Gastroesophageal sphincter (tissue), 4 donors: ENCODE measurements around the gene GFPT2. TPM values are rescaled to one million over a fixed set of nuclear protein-coding genes. Genes with fewer than 3 reads are reported as not detected.
A peak's percentile ranks its signal among the peaks of the same experiment; 100 is the strongest.

Experiments used
- ATAC-seq: fragments of 150-250 bp; one replicate; pipeline ENCODE4 v1.9.1; 2016; ENCODE audit warnings: mild to moderate bottlenecking, moderate library complexity
- H3K27ac ChIP-seq, 4 donors: fragments of 200-600 bp; sonication (generic) in 3 of 4; 1 replicate in 3 of 4; 2 replicates in 1 of 4; pipeline ENCODE4 v1.5.1; 2016 to 2019
- H3K27me3 ChIP-seq: fragments of 200-600 bp; sonication (generic); one replicate; pipeline ENCODE4 v1.5.1; 2019
- H3K36me3 ChIP-seq, 2 donors: fragments of 200-600 bp; sonication (generic); one replicate each; pipeline ENCODE4 v1.5.1; 2019; ENCODE audit warnings: control low read depth in 1 of 2
- H3K4me1 ChIP-seq, 3 donors: fragments of 200-600 bp; sonication (generic); 1 replicate in 2 of 3; 2 replicates in 1 of 3; pipeline ENCODE4 v1.5.1; 2016 to 2019; ENCODE audit warnings: control low read depth in 2 of 3
- H3K4me3 ChIP-seq, 2 donors: fragments of 200-600 bp; sonication (generic); one replicate each; pipeline ENCODE4 v1.5.1; 2019; ENCODE audit warnings: mild to moderate bottlenecking in 1 of 2, moderate library complexity in 1 of 2
- H3K9me3 ChIP-seq, 3 donors: fragments of 200-600 bp; sonication (generic); one replicate each; pipeline ENCODE4 v1.5.1; 2017 to 2019; ENCODE audit warnings: control low read depth in 2 of 3
- EP300 ChIP-seq: sonication (generic); formaldehyde crosslinking; IDR thresholded peaks from one replicate; pipeline ENCODE4 v1.6.1; 2017; ENCODE audit warnings: antibody characterized with exemption, mild to moderate bottlenecking
- POLR2A ChIP-seq, 2 donors: fragments of 450-650 bp; IDR thresholded peaks; one replicate each; pipeline ENCODE4 v1.6.1; 2017; ENCODE audit warnings: antibody characterized with exemption in 2 of 2, mild to moderate bottlenecking in 2 of 2, moderate library complexity in 1 of 2
- POLR2AphosphoS5 ChIP-seq: sonication (generic); formaldehyde crosslinking; IDR thresholded peaks from one replicate; pipeline ENCODE4 v1.6.1; 2017; ENCODE audit warnings: antibody characterized with exemption
- WGBS, 2 donors: methylation state at CpG; one replicate each; pipeline ENCODE4 v1.1.5; 2018; ENCODE audit warnings: low coverage in 1 of 2; 5-methylcytosine and 5-hydroxymethylcytosine counted together
- total RNA-seq, 4 donors: library from RNA; depleted of rRNA; stranded (reverse); fragments of >200 nt; gene quantifications; one replicate each; pipeline ENCODE4 v1.1.0, GENCODE V29; 2016
- TF ChIP-seq, protein P1 (sequence below), 4 experiments: fragments of 200-600 bp in 2 of 4; fragments of 450-650 bp in 2 of 4; sonication (generic) in 1 of 4; IDR thresholded peaks; one replicate each; pipeline ENCODE4 v1.5.1; 2017 to 2019; ENCODE audit warnings: antibody characterized with exemption in 4 of 4, mild to moderate bottlenecking in 2 of 4, moderate library complexity in 2 of 4

The GFPT2 gene
- total RNA-seq, 4 donors from 2014 or later: 28.7 to 94.1 (median 34.1) TPM

DNA sequence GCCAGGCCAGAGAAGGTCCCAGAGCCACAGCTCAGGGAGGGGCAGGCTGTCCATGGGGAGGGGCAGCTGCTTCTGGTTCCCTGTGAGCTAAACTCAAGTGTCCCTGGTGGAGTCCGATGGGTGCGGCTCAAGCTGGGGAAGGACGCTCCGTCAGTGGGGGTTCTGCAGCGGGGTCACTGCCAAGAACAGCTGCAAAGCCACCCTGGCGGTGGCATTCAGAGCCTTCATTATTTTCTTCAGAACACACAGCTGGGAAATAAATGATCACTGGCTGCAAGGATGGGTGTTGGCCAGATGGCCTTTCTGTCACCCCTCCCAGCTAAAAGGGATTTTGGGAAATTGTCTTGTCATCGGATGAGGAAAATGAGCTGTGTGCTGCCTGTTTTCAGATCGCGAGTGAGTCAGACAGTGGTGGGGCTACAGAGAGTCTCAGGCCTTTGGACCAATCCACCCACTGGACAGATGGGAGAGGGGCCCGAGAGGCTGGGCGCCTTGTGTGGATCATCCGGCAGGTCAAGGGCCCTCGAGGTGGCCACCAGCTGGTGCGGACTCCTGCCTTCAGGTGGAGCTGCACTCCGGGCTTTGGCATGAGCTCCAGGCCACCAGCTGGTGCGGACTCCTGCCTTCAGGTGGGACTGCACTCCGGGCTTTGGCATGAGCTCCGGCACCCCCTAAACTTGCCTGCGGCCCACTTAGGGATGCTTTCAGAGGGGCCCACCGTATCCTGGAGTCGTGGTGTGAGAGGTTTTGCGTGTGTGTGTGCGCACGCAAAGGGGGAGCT is 17.9 kb upstream of the GFPT2 start:
- ATAC-seq: peak; percentile 80
- H3K27ac ChIP-seq: peak overlapping the region in 3 of 4 donors; percentile 26 to 58 (median 45)
- WGBS, 2 donors: 94% methylated on average over 5 of the region's 24 CpGs; no CpG with 5 or more reads in 1 of the 2 donors
- H3K9me3 ChIP-seq: no peaks in the 10 kb centered on the region
- H3K36me3 ChIP-seq: no peaks in the 10 kb centered on the region
- H3K27me3 ChIP-seq: peaks cover 10% of the 10 kb centered on the region
- TF ChIP-seq EP300 (no peak), POLR2AphosphoS5 (no peak), POLR2A (IDR thresholded peaks at IDR 0.05) (no peak)
- TF ChIP-seq, protein P1, sequence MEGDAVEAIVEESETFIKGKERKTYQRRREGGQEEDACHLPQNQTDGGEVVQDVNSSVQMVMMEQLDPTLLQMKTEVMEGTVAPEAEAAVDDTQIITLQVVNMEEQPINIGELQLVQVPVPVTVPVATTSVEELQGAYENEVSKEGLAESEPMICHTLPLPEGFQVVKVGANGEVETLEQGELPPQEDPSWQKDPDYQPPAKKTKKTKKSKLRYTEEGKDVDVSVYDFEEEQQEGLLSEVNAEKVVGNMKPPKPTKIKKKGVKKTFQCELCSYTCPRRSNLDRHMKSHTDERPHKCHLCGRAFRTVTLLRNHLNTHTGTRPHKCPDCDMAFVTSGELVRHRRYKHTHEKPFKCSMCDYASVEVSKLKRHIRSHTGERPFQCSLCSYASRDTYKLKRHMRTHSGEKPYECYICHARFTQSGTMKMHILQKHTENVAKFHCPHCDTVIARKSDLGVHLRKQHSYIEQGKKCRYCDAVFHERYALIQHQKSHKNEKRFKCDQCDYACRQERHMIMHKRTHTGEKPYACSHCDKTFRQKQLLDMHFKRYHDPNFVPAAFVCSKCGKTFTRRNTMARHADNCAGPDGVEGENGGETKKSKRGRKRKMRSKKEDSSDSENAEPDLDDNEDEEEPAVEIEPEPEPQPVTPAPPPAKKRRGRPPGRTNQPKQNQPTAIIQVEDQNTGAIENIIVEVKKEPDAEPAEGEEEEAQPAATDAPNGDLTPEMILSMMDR (IDR thresholded peaks at IDR 0.05): no peak
- H3K4me1 ChIP-seq: no peaks in the 10 kb centered on the region
- no peak overlapping the region for H3K4me3 ChIP-seq

DNA sequence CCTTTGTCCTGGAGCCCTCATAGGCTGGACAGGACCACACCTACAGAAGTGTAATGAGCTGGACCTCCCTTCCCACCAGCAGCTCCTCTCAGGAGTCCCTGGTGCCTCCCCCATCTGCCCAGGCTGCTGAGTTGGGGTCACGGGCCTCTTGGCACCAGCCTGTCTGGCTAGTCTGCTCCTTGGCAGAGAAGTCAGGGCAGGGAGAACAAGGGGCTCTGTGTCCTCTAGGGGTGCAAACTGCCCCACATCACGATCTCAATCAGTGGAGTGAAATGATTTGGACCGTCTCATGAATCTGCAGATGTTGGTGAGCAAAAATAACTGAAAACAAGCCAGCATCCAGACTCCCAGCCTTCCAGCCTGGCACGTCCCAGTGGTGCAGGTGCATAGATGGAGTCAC is 14.9 kb upstream of the GFPT2 start:
- ATAC-seq: no peak
- Histone ChIP-seq H3K27ac (no peak overlapping the region), H3K27me3 (peaks cover 10% of the 10 kb centered on the region), H3K36me3 (no peaks in the 10 kb centered on the region), H3K4me3 (no peak overlapping the region), H3K9me3 (no peaks in the 10 kb centered on the region), H3K4me1 (no peaks in the 10 kb centered on the region)
- no peak for TF ChIP-seq POLR2A (IDR thresholded peaks at IDR 0.05)
- TF ChIP-seq, protein P1 (IDR thresholded peaks at IDR 0.05): no peak
- no peak for TF ChIP-seq EP300
- TF ChIP-seq POLR2AphosphoS5: no peak
- 80% methylated on average over 1 of the region's 4 CpGs; no CpG with 5 or more reads in 1 of the 2 donors for WGBS, 2 donors

DNA sequence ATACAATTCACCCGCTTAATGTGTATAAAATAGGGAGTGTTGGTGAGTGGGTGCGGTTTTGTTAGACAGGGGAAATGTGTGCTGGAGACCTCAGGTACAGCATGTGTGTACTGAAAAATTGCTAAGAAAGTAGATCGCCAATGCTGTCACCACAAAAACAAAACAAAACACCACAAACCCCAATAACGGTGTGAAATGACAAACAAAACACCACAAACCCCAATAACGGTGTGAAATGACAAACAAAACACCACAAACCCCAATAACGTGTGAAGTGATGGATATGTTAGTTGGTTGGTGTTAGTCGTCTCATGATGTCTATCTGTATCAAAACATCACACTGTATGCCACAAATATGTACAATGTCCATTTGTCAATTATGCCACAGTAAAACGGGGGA is 14.2 kb upstream of the GFPT2 start:
- Histone ChIP-seq H3K4me3 (no peak overlapping the region), H3K4me1 (no peaks in the 10 kb centered on the region), H3K36me3 (no peaks in the 10 kb centered on the region), H3K27ac (no peak overlapping the region), H3K27me3 (peaks cover 10% of the 10 kb centered on the region), H3K9me3 (no peaks in the 10 kb centered on the region)
- ATAC-seq: no peak
- WGBS, 2 donors: 91% methylated on average over 8 of the region's 8 CpGs
- no peak for TF ChIP-seq POLR2AphosphoS5
- no peak for TF ChIP-seq POLR2A (IDR thresholded peaks at IDR 0.05)

DNA sequence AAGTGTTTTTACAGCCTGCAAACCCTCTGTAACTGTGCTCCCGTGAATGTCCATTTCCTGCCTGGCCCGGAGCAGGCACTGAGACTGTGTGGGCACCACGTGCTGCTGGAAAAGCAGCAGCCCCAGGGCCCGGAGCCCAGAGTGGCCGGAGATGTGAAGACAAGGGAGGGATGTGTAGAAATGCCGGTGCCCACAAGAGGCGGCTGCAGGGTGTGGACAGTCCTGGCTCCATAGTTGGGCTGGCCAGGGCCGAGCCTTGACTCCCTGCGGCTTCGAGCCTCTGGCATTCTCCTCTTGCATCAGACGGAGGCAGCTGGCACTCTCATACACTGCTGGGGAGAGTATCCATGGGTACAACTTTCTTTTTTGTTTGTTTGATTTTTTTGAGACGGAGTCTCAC is 13.2 kb upstream of the GFPT2 start:
- no peaks in the 10 kb centered on the region for H3K9me3 ChIP-seq
- no peak for ATAC-seq
- H3K4me3 ChIP-seq: no peak overlapping the region
- H3K27me3 ChIP-seq: peaks cover 4% of the 10 kb centered on the region
- 58 to 68% methylated on average over 7 to 12 of the region's 12 CpGs for WGBS, 2 donors
- H3K27ac ChIP-seq: no peak overlapping the region
- no peaks in the 10 kb centered on the region for H3K36me3 ChIP-seq
- TF ChIP-seq POLR2A (IDR thresholded peaks at IDR 0.05) (no peak), EP300 (no peak), POLR2AphosphoS5 (no peak)
- TF ChIP-seq, protein P1 (IDR thresholded peaks at IDR 0.05): no peak
- no peaks in the 10 kb centered on the region for H3K4me1 ChIP-seq

DNA sequence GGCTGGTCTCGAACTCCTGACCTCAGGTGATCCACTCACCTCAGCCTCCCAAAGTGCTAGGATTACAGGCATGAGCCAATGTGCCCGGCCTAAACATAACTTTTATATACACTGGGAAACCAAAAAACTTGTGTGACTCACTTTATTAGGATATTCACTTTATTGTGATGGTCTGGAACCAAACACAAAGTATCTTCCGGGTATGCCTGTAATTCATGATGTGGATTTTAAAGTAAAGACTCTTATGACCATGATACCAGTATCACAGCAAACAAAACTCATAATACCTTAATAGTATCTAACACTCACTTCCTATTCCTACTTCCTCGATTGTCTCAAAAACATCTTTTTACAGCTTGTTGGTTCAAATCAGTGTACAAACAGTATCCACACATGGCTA is 12.7 kb upstream of the GFPT2 start:
- WGBS, 2 donors: 83 to 88% methylated on average over 2 to 4 of the region's 4 CpGs
- H3K27ac ChIP-seq: no peak overlapping the region
- H3K27me3 ChIP-seq: peaks cover 4% of the 10 kb centered on the region
- TF ChIP-seq, protein P1 (IDR thresholded peaks at IDR 0.05): no peak
- no peak for TF ChIP-seq POLR2A (IDR thresholded peaks at IDR 0.05)
- TF ChIP-seq POLR2AphosphoS5: no peak
- no peak for TF ChIP-seq EP300
- no peaks in the 10 kb centered on the region for H3K4me1 ChIP-seq
- ATAC-seq: no peak
- H3K4me3 ChIP-seq: no peak overlapping the region
- H3K36me3 ChIP-seq: no peaks in the 10 kb centered on the region
- no peaks in the 10 kb centered on the region for H3K9me3 ChIP-seq
